AG09319 (cell line): ENCODE results near the gene CCDC12.

Experiments used
- DNase-seq: peaks from one replicate; pipeline ENCODE4 v3.0.0-alpha.2; 2010; ENCODE audit warnings: low read depth; ENCODE audit errors: extremely low read depth
- CTCF ChIP-seq: IDR thresholded peaks from 2 replicates; pipeline ENCODE4 v1.5.1; 2011; ENCODE audit warnings: low read depth, mild to moderate bottlenecking, inconsistent platforms, low read length, moderate library complexity

CCDC12 gene

GRCh38 chr3:46987743-46988401 lies 11.3 kb upstream of the CCDC12 start:
- no peak for DNase-seq
- TF ChIP-seq CTCF: no peak

- no peak for DNase-seq
- TF ChIP-seq CTCF: no peak
Measured at GRCh38 chr3:46987319-46987742, 10.8 kb upstream of the CCDC12 start.

GRCh38 chr3:46986782-46987310 lies 10.3 kb upstream of the CCDC12 start:
- no peak for TF ChIP-seq CTCF
- DNase-seq: no peak

GRCh38 chr3:46986055-46986730 lies 9.6 kb upstream of the CCDC12 start:
- no peak for TF ChIP-seq CTCF

GRCh38 chr3:46985588-46985987 lies 9.0 kb upstream of the CCDC12 start:
- no peak for DNase-seq
- no peak for TF ChIP-seq CTCF

More at GRCh38 chr3:46986055-46986730, 9.6 kb upstream of the CCDC12 start:
- no peak for DNase-seq

- TF ChIP-seq CTCF: no peak
- no peak for DNase-seq
Measured at GRCh38 chr3:46984591-46985459, 8.3 kb upstream of the CCDC12 start.
